K562 (cell line): Measurements from ENCODE around the gene YBX1. TPM values are rescaled to one million over a fixed set of nuclear protein-coding genes. Genes with fewer than 3 reads are reported as not detected.
A peak's percentile ranks its signal among the peaks of the same experiment; 100 is the strongest.

ENCODE experiments used
- FOXJ2 ChIP-seq: fragments of 200-800 bp; sonication (Bioruptor generic); IDR thresholded peaks from 2 replicates; pipeline ENCODE4 v1.6.1; 2016; ENCODE audit warnings: missing genetic modification characterization, missing compliant biosample characterization
- HMG20B ChIP-seq: fragments of 250-450 bp; sonication (Bioruptor Pico); IDR thresholded peaks from 2 replicates; pipeline ENCODE4 v1.5.0; 2021; ENCODE audit warnings: mild to moderate bottlenecking
- HNRNPL ChIP-seq: fragments of 200-400 bp; formaldehyde crosslinking; IDR thresholded peaks from 2 replicates; pipeline ENCODE4 v1.6.1; 2017; ENCODE audit warnings: low read depth, mild to moderate bottlenecking, low read length
- HOXB6 ChIP-seq: fragments of 250-450 bp; sonication (Bioruptor Pico); IDR thresholded peaks from 2 replicates; pipeline ENCODE4 v1.5.1; 2022; ENCODE audit warnings: mild to moderate bottlenecking, borderline replicate concordance
- LEF1 ChIP-seq: fragments of 450-650 bp; IDR thresholded peaks from 2 replicates; pipeline ENCODE4 v1.6.1; 2016; ENCODE audit warnings: mild to moderate bottlenecking
- MAZ ChIP-seq, 2 experiments: fragments of 450-650 bp in 1 of 2; sonication (generic) in 1 of 2; formaldehyde crosslinking; IDR thresholded peaks in 1 of 2; conservative IDR thresholded peaks in 1 of 2; 2 replicates each; pipeline versions ENCODE4 v1.4.0 to v1.5.0; 2020; ENCODE audit warnings: mild to moderate bottlenecking in 1 of 2, missing genetic modification reagents in 1 of 2
- NCOA1 ChIP-seq: fragments of 450-650 bp; IDR thresholded peaks from 2 replicates; pipeline ENCODE4 v1.6.1; 2016; ENCODE audit warnings: low read depth
- PTRF ChIP-seq: fragments of 450-650 bp; IDR thresholded peaks from 2 replicates; pipeline ENCODE4 v1.6.1; 2016; ENCODE audit warnings: mild to moderate bottlenecking, missing genetic modification characterization, missing compliant biosample characterization
- WHSC1 ChIP-seq: IDR thresholded peaks from one replicate; pipeline ENCODE4 v1.6.1; 2012; ENCODE audit warnings: low read length, control low read depth, inconsistent platforms
- ZNF124 ChIP-seq: sonication (generic); formaldehyde crosslinking; IDR thresholded peaks from 2 replicates; pipeline ENCODE4 v1.8.1; 2022; ENCODE audit warnings: missing genetic modification reagents
- ZNF444 ChIP-seq: fragments of 250-450 bp; sonication (Bioruptor Pico); IDR thresholded peaks from 2 replicates; pipeline ENCODE4 v1.4.0; 2020; ENCODE audit warnings: mild to moderate bottlenecking, moderate library complexity
- ZNF766 ChIP-seq: fragments of 200-800 bp; sonication (Bioruptor generic); conservative IDR thresholded peaks from 2 replicates; pipeline ENCODE4 v1.6.1; 2016; ENCODE audit warnings: missing genetic modification characterization, missing compliant biosample characterization
- polyA plus RNA-seq, 8 experiments: library from polyadenylated mRNA; depleted of rRNA in 4 of 8; stranded (reverse) in 5 of 8; unstranded in 3 of 8; fragments of >200 nt; fragmentation: Nextera tagmentation in 2 of 8; fragmentation: Illumina TruSeq in 1 of 8; extraction: Ambion mirVana in 2 of 8; extraction: Trizol in 1 of 8; gene quantifications; 2 replicates each; pipeline versions ENCODE4 v1.2.1 to v1.2.3, GENCODE V29; 2011 to 2014; ENCODE audit warnings: inconsistent platforms in 1 of 8, missing spikeins in 1 of 8
- total RNA-seq, 7 experiments: library from RNA; depleted of rRNA in 6 of 7; stranded (reverse); fragments of >200 nt in 6 of 7; fragmentation: Illumina TruSeq in 2 of 7; extraction: Trizol in 2 of 7; gene quantifications; 2 replicates each; pipeline versions ENCODE4 v1.2.1 to v1.2.3, GENCODE V29; 2011 to 2021; ENCODE audit warnings: low replicate concordance in 1 of 7
- TF ChIP-seq, protein P1 (sequence below): fragments of 250-450 bp; sonication (Bioruptor Pico); IDR thresholded peaks from 2 replicates; pipeline ENCODE4 v1.5.0; 2021
- TF ChIP-seq, protein P2 (sequence below): sonication (generic); formaldehyde crosslinking; IDR thresholded peaks from 2 replicates; pipeline ENCODE4 v1.8.0; 2023; ENCODE audit warnings: mild to moderate bottlenecking, missing genetic modification reagents
- TF ChIP-seq, protein P3 (sequence below): fragments of 250-450 bp; sonication (Bioruptor Pico); IDR thresholded peaks from 2 replicates; pipeline ENCODE4 v1.8.0; 2021; ENCODE audit warnings: mild to moderate bottlenecking, moderate library complexity
- TF ChIP-seq, protein P4 (sequence below): fragments of 250-450 bp; sonication (Bioruptor Pico); IDR thresholded peaks from 2 replicates; pipeline ENCODE4 v1.4.0; 2020; ENCODE audit warnings: mild to moderate bottlenecking
- TF ChIP-seq, protein P5 (sequence below), 2 experiments: fragments of 450-650 bp in 1 of 2; sonication (generic) in 1 of 2; formaldehyde crosslinking in 1 of 2; IDR thresholded peaks in 1 of 2; conservative IDR thresholded peaks in 1 of 2; 2 replicates each; pipeline versions ENCODE4 v1.6.1 to v1.8.1; 2016 to 2023; ENCODE audit warnings: mild to moderate bottlenecking in 2 of 2, moderate library complexity in 2 of 2, inconsistent platforms in 1 of 2, missing genetic modification reagents in 1 of 2
- TF ChIP-seq, protein P6 (sequence below): fragments of 150-350 bp; conservative IDR thresholded peaks from 2 replicates; pipeline ENCODE4 v1.6.1; 2014; ENCODE audit warnings: low read length

YBX1 gene
- total and polyA plus RNA-seq, 9 of the 15 experiments (the other 6 are each of a cell fraction or from before 2014, with no cell fraction given): 363 to 1,955 (median 1,216) TPM

DNA sequence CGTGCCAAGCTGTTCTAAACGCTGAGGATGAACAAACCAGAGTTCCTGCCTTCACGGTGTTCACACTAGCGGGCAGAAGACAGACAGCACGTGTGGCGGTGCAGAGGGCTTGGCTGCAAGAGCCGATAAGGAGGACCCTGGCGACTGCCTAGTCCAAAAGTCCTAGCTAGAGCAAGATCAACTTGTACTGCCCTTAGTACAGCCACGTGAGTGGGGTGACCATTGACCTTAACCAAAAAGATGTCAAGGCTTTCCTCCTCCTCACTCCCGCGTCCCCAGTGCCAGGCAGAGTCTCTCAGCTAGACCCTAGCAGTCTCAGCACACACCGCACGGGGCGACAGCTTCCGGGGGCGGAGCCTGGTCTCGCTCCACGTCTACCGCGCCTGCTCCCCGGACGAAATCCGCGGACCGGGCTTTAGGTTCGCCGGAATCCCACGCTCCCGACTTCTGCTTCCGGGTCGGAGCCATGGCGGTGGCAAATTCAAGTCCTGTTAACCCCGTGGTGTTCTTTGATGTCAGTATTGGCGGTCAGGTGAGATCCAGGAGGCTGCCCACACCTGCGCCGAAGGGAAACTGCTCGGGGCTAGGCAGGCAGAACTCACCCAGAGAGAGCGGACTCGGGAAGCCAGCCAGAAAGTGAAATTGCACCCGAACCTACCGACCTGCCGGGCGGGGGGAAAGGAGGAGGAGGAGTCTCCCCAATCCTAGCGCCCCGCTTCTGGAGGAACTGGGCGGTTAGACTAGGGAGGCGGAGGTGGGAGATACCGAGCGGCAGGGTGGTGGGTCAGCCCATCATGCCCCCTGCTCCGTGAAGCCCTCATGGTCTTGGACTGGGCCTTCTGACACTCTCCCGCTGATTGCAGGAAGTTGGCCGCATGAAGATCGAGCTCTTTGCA, 24.0 kb upstream of the YBX1 start, which contains the start of gene PPIH (continued):
- TF ChIP-seq, protein P1, sequence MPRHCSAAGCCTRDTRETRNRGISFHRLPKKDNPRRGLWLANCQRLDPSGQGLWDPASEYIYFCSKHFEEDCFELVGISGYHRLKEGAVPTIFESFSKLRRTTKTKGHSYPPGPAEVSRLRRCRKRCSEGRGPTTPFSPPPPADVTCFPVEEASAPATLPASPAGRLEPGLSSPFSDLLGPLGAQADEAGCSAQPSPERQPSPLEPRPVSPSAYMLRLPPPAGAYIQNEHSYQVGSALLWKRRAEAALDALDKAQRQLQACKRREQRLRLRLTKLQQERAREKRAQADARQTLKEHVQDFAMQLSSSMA (CRISPR knock-in tag): no peak
- TF ChIP-seq ZNF444 (CRISPR knock-in tag): no peak
- TF ChIP-seq WHSC1: no peak
- no peak for TF ChIP-seq HOXB6 (CRISPR knock-in tag)
- TF ChIP-seq, protein P2, sequence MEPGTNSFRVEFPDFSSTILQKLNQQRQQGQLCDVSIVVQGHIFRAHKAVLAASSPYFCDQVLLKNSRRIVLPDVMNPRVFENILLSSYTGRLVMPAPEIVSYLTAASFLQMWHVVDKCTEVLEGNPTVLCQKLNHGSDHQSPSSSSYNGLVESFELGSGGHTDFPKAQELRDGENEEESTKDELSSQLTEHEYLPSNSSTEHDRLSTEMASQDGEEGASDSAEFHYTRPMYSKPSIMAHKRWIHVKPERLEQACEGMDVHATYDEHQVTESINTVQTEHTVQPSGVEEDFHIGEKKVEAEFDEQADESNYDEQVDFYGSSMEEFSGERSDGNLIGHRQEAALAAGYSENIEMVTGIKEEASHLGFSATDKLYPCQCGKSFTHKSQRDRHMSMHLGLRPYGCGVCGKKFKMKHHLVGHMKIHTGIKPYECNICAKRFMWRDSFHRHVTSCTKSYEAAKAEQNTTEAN (CRISPR knock-in tag): peak; percentile 16; the same call in 1 of the 2 replicates
- TF ChIP-seq, protein P3, sequence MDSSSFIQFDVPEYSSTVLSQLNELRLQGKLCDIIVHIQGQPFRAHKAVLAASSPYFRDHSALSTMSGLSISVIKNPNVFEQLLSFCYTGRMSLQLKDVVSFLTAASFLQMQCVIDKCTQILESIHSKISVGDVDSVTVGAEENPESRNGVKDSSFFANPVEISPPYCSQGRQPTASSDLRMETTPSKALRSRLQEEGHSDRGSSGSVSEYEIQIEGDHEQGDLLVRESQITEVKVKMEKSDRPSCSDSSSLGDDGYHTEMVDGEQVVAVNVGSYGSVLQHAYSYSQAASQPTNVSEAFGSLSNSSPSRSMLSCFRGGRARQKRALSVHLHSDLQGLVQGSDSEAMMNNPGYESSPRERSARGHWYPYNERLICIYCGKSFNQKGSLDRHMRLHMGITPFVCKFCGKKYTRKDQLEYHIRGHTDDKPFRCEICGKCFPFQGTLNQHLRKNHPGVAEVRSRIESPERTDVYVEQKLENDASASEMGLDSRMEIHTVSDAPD (CRISPR knock-in tag): no peak
- TF ChIP-seq HNRNPL: peak; percentile 78; the same call in 1 of the 2 replicates
- TF ChIP-seq FOXJ2 (tag): peak; percentile 6; the same call in 1 of the 2 replicates
- no peak for TF ChIP-seq HMG20B (CRISPR knock-in tag)
- no peak for TF ChIP-seq PTRF
- TF ChIP-seq, protein P4, sequence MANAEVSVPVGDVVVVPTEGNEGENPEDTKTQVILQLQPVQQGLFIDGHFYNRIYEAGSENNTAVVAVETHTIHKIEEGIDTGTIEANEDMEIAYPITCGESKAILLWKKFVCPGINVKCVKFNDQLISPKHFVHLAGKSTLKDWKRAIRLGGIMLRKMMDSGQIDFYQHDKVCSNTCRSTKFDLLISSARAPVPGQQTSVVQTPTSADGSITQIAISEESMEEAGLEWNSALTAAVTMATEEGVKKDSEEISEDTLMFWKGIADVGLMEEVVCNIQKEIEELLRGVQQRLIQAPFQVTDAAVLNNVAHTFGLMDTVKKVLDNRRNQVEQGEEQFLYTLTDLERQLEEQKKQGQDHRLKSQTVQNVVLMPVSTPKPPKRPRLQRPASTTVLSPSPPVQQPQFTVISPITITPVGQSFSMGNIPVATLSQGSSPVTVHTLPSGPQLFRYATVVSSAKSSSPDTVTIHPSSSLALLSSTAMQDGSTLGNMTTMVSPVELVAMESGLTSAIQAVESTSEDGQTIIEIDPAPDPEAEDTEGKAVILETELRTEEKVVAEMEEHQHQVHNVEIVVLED: peak; percentile 74
- peak; percentile 65 to 93 for TF ChIP-seq MAZ (CRISPR knock-in tag; conservative IDR thresholded peaks at IDR 0.05 in 1 of 2, IDR thresholded peaks at IDR 0.05 in 1 of 2)
- TF ChIP-seq, protein P5, sequence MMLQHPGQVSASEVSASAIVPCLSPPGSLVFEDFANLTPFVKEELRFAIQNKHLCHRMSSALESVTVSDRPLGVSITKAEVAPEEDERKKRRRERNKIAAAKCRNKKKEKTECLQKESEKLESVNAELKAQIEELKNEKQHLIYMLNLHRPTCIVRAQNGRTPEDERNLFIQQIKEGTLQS (IDR thresholded peaks at IDR 0.05): no peak
- TF ChIP-seq, protein P5 (CRISPR knock-in tag; conservative IDR thresholded peaks at IDR 0.05): peak; percentile 64; the same call in 1 of the 2 replicates
- TF ChIP-seq ZNF766 (CRISPR knock-in tag): no peak; the same call in 1 of the 2 replicates
- peak; percentile 48 for TF ChIP-seq NCOA1
- TF ChIP-seq, protein P6, sequence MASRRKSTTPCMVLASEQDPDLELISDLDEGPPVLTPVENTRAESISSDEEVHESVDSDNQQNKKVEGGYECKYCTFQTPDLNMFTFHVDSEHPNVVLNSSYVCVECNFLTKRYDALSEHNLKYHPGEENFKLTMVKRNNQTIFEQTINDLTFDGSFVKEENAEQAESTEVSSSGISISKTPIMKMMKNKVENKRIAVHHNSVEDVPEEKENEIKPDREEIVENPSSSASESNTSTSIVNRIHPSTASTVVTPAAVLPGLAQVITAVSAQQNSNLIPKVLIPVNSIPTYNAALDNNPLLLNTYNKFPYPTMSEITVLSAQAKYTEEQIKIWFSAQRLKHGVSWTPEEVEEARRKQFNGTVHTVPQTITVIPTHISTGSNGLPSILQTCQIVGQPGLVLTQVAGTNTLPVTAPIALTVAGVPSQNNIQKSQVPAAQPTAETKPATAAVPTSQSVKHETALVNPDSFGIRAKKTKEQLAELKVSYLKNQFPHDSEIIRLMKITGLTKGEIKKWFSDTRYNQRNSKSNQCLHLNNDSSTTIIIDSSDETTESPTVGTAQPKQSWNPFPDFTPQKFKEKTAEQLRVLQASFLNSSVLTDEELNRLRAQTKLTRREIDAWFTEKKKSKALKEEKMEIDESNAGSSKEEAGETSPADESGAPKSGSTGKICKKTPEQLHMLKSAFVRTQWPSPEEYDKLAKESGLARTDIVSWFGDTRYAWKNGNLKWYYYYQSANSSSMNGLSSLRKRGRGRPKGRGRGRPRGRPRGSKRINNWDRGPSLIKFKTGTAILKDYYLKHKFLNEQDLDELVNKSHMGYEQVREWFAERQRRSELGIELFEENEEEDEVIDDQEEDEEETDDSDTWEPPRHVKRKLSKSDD: no peak
- peak; percentile 95 for TF ChIP-seq LEF1
- TF ChIP-seq ZNF124: no peak
